ENCODE results near the gene BMF.

DNA sequence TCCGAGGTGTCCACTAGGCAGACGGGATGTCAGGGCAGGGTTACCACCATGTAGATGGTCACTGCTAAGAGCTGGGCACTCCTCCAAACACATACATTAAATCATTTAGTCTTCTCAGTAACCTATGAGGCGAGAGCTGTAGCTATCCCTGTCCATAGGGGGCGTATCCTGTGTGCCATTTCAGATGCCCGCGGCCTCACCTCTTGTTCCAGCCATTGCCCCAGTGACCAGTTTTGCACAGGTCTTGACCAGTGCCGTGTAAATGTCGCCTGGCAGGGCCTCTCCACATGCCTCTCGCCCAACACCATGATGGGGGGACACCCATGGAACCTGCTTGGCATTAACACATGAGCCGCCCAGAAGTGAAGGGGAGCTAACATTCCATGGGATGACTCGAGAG lies 48.9 kb downstream of the BMF start:
- TF ChIP-seq, protein P1, sequence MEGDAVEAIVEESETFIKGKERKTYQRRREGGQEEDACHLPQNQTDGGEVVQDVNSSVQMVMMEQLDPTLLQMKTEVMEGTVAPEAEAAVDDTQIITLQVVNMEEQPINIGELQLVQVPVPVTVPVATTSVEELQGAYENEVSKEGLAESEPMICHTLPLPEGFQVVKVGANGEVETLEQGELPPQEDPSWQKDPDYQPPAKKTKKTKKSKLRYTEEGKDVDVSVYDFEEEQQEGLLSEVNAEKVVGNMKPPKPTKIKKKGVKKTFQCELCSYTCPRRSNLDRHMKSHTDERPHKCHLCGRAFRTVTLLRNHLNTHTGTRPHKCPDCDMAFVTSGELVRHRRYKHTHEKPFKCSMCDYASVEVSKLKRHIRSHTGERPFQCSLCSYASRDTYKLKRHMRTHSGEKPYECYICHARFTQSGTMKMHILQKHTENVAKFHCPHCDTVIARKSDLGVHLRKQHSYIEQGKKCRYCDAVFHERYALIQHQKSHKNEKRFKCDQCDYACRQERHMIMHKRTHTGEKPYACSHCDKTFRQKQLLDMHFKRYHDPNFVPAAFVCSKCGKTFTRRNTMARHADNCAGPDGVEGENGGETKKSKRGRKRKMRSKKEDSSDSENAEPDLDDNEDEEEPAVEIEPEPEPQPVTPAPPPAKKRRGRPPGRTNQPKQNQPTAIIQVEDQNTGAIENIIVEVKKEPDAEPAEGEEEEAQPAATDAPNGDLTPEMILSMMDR (IDR thresholded peaks at IDR 0.05; ENCODE audit: extremely low read depth in 1 of 2, insufficient read depth in 1 of 2, low read depth in 1 of 2, low read length in 2 of 2), result no peak
- TF ChIP-seq, protein P2, sequence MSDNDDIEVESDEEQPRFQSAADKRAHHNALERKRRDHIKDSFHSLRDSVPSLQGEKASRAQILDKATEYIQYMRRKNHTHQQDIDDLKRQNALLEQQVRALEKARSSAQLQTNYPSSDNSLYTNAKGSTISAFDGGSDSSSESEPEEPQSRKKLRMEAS (IDR thresholded peaks at IDR 0.05; ENCODE audit: insufficient read depth, insufficient read length), result no peak
- TF ChIP-seq POLR2AphosphoS5 (IDR thresholded peaks at IDR 0.05; ENCODE audit: insufficient read depth, low read depth, low read length) (no peak), EZH2 (IDR thresholded peaks at IDR 0.05; ENCODE audit: borderline replicate concordance, low read depth, low read length, severe bottlenecking) (no peak), FOS (IDR thresholded peaks at IDR 0.05; ENCODE audit: borderline replicate concordance, insufficient read depth, low read length) (no peak)

All from endothelial cell of umbilical vein (primary cell).